ENCODE results near the gene TMPRSS11F.

DNA sequence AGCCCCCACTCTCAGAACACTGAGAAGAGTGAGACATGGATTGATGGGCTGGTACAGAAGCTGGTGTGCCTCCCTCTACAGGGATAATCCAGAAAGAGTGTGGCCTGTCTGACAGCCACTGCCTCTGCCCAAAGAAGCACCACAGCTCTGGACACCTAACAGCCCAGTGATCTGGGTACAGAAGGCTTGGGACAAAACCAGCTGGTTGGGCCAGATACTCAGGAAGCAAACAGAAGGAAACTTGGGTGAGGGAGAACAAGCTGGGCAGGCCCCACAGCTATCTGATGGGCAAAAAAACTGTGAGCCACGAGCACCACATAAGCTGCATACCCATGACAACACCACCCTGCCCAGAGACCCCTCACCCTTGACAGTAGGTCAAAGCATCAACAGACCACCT is 46.9 kb downstream of the TMPRSS11F start:
- TF ChIP-seq, protein P1, sequence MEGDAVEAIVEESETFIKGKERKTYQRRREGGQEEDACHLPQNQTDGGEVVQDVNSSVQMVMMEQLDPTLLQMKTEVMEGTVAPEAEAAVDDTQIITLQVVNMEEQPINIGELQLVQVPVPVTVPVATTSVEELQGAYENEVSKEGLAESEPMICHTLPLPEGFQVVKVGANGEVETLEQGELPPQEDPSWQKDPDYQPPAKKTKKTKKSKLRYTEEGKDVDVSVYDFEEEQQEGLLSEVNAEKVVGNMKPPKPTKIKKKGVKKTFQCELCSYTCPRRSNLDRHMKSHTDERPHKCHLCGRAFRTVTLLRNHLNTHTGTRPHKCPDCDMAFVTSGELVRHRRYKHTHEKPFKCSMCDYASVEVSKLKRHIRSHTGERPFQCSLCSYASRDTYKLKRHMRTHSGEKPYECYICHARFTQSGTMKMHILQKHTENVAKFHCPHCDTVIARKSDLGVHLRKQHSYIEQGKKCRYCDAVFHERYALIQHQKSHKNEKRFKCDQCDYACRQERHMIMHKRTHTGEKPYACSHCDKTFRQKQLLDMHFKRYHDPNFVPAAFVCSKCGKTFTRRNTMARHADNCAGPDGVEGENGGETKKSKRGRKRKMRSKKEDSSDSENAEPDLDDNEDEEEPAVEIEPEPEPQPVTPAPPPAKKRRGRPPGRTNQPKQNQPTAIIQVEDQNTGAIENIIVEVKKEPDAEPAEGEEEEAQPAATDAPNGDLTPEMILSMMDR (IDR thresholded peaks at IDR 0.05; ENCODE audit: insufficient read depth, low read length, poor library complexity, severe bottlenecking), result no peak
- TF ChIP-seq EZH2phosphoT487 (conservative IDR thresholded peaks at IDR 0.05; ENCODE audit: low read length), result no peak
